Measurements from ENCODE around the gene KCNC1.
A peak's percentile ranks its signal among the peaks of the same experiment; 100 is the strongest.

KCNC1 gene

DNA sequence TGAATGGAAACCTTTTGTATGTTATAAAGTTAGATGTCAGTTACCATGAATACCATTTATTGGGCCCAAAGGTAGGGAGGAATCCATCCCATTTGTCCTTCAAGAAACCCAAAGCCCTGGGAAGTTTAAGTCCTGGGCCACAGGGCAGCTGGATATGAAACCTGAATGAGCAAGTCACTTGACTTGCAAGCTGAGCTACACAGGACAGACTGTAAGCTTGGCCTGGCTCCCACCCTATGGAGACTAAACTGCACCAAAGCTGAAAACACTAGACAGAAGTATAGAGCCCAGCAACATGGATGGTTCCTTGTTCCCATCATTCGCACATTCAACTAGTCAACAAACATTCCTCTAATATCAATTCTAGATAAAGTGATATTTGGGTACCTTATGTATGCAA, 71.3 kb downstream of the KCNC1 start:
- no peak overlapping the region for H3K27ac ChIP-seq
- in situ Hi-C loops (cut with HindIII; ENCODE audit: low pct_ligation_motif_present, low sequenced_read_pairs) = no loop called here

DNA sequence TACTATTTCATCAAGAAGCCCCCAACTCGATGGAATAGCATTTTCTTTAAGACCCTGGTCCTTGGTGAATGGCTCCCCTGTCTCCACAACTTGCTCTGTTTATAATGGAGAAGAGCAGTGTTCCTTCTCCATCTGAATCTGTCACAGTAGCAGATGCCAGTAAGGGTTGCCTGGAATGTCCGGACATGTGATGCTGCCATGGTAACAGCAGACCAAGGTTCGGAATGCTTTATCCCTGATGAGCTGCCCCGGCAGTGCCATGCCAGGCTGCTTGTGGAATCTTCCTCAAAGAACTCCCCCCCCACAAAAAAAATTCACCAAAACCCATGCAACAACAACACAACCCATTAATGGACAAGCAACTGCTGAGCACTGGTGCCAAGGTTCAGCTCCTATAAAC, 72.5 kb downstream of the KCNC1 start:
- in situ Hi-C loops (cut with HindIII; ENCODE audit: low pct_ligation_motif_present, low sequenced_read_pairs) = no loop called here
- H3K27me3 ChIP-seq (replicated peaks) = no peaks in the 10 kb centered on the region
- TF ChIP-seq, protein P1, sequence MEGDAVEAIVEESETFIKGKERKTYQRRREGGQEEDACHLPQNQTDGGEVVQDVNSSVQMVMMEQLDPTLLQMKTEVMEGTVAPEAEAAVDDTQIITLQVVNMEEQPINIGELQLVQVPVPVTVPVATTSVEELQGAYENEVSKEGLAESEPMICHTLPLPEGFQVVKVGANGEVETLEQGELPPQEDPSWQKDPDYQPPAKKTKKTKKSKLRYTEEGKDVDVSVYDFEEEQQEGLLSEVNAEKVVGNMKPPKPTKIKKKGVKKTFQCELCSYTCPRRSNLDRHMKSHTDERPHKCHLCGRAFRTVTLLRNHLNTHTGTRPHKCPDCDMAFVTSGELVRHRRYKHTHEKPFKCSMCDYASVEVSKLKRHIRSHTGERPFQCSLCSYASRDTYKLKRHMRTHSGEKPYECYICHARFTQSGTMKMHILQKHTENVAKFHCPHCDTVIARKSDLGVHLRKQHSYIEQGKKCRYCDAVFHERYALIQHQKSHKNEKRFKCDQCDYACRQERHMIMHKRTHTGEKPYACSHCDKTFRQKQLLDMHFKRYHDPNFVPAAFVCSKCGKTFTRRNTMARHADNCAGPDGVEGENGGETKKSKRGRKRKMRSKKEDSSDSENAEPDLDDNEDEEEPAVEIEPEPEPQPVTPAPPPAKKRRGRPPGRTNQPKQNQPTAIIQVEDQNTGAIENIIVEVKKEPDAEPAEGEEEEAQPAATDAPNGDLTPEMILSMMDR (IDR thresholded peaks at IDR 0.05; ENCODE audit: low read depth, low read length, missing control alignments) = no peak

More for the DNA sequence above, 71.3 kb downstream of the KCNC1 start:
- Histone ChIP-seq H3K4me3 (ENCODE audit: low read depth, low read length) (no peak overlapping the region), H3K27me3 (replicated peaks) (no peaks in the 10 kb centered on the region), H3K36me3 (replicated peaks) (no peaks in the 10 kb centered on the region)
- TF ChIP-seq, protein P1 (IDR thresholded peaks at IDR 0.05; ENCODE audit: low read depth, low read length, missing control alignments) = no peak
- DNase-seq = no peak

DNA sequence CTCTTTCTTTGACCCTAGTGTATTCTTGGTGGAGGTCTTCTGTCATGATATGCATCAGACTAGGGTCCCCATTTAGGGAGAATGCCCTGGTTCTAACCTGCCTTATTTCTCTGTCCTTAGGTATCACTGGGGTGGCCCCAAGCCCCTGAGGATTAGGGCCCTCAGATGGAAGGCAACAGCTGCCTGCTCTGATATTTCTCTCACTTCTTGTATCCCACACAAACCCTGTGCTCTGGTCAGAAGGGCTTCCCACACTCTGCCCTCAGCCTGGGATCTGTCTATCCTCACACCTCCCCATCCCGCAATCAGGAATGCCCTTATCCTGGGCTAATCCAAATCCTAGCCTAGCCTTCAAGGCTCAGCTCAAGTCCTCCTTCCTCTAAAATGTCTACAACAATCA, 75.5 kb downstream of the KCNC1 start:
- DNase-seq = no peak
- H3K27ac ChIP-seq = no peak overlapping the region
- TF ChIP-seq, protein P1 (IDR thresholded peaks at IDR 0.05; ENCODE audit: low read depth, low read length, missing control alignments) = no peak
- in situ Hi-C loops (cut with HindIII; ENCODE audit: low pct_ligation_motif_present, low sequenced_read_pairs) = no loop called here
- no peaks in the 10 kb centered on the region for H3K27me3 ChIP-seq (replicated peaks)
- H3K4me3 ChIP-seq (ENCODE audit: low read depth, low read length) = no peak overlapping the region
- no peaks in the 10 kb centered on the region for H3K36me3 ChIP-seq (replicated peaks)

More for the DNA sequence above, 72.5 kb downstream of the KCNC1 start:
- no peak for DNase-seq
- Histone ChIP-seq H3K36me3 (replicated peaks) (no peaks in the 10 kb centered on the region), H3K4me3 (ENCODE audit: low read depth, low read length) (no peak overlapping the region), H3K27ac (no peak overlapping the region)

DNA sequence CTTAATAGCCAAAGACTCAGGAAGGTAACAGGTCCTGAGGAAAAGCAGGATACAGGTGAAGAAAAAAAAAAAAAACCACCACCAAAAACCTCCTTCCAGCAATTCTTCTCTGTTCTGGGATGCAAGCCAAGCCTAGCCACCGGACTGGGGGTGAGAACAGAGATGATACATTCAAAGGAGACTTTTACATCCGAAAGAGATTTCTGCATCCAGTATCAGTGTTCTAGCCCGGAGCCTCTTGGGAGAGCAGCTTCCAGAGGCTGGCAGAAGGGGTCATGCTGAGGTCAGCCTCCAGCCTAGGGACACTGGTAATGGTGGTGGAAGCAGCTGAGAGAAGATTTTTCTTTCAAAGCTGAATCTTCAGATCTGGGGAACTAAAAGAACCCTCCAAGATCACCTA, 76.2 kb downstream of the KCNC1 start:
- Histone ChIP-seq H3K4me3 (ENCODE audit: low read depth, low read length) (no peak overlapping the region), H3K36me3 (replicated peaks) (no peaks in the 10 kb centered on the region), H3K27me3 (replicated peaks) (no peaks in the 10 kb centered on the region), H3K27ac (no peak overlapping the region)
- TF ChIP-seq, protein P1 (IDR thresholded peaks at IDR 0.05; ENCODE audit: low read depth, low read length, missing control alignments) = no peak
- DNase-seq = peak; percentile 34
- in situ Hi-C loops (cut with HindIII; ENCODE audit: low pct_ligation_motif_present, low sequenced_read_pairs) = no loop called here

DNA sequence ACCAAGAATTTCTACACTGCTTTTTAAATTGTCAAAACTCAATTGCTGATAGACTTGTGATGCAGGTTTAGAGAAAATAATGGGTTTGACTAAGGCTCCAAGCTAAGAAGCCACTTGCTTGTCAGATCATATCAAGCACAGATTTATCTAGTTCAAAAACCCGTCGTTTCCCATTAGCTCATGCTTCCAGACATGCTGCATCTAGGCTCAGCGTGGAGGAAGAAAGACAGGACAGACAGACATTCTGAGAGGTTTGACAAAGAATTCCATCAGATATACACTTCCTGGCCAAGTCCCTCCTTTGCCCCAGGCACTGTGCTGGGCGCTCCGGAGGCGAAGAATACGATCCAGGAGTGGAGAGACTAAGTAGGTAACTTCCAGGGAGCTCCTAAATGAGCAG, 76.8 kb downstream of the KCNC1 start:
- DNase-seq = no peak
- in situ Hi-C loops (cut with HindIII; ENCODE audit: low pct_ligation_motif_present, low sequenced_read_pairs) = no loop called here
- TF ChIP-seq, protein P1 (IDR thresholded peaks at IDR 0.05; ENCODE audit: low read depth, low read length, missing control alignments) = no peak
- H3K27me3 ChIP-seq (replicated peaks) = no peaks in the 10 kb centered on the region
- no peaks in the 10 kb centered on the region for H3K36me3 ChIP-seq (replicated peaks)
- no peak overlapping the region for H3K27ac ChIP-seq
- no peak overlapping the region for H3K4me3 ChIP-seq (ENCODE audit: low read depth, low read length)

DNA sequence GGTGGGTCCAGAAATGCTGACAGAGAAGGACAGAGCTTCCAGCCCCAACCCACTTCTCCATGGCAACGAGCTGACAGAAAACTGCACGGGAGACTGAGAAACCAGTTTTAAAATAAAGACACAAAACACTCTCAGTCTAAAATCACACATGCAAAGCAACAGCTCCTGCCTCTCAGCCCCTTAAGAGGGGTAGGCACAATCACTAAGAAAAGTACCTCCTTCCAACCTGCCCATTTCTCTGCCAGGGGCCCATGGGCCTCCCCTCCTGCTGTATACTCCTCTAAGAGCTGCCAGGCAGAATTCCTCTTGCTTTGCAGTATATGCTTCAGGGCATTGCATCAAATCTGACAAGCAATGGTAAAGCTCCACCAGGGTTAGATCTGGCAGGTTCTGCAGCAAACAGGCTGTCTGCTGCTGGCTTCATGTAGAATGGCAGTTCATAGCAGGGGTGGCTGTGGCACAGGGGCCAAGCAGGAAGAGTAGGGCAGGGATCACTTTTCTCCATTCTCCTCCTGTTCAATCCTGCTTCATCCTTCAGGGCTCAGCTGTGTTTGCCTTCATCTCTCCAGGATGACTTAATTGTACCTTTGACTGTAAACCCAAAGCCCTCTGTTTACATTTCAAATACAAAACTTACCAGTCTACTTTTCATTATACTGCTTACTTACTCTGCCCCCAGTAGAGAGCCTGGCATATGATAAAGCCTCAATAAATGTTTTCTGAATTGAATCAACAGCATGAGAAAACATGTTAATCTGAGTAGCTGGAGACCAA, 77.7 kb downstream of the KCNC1 start:
- H3K36me3 ChIP-seq (replicated peaks) = no peaks in the 10 kb centered on the region
- DNase-seq = no peak
- TF ChIP-seq, protein P1 (IDR thresholded peaks at IDR 0.05; ENCODE audit: low read depth, low read length, missing control alignments) = no peak
- no peaks in the 10 kb centered on the region for H3K27me3 ChIP-seq (replicated peaks)
- in situ Hi-C loops (cut with HindIII; ENCODE audit: low pct_ligation_motif_present, low sequenced_read_pairs) = no loop called here
- H3K27ac ChIP-seq = no peak overlapping the region
- no peak overlapping the region for H3K4me3 ChIP-seq (ENCODE audit: low read depth, low read length)
